ENCODE results near the gene PRSS3.
"Not testable (repeated sequence)": the region's sequence is repeated elsewhere in the genome, so short reads cannot be mapped to it uniquely, and the experiment has no call there.

PRSS3 gene

GRCh38 chr9:33786681-33787080, 8.7 kb upstream of the PRSS3 start:
- DNase-seq (ENCODE audit: low read depth in 2 of 2), result no peak

GRCh38 chr9:33787839-33788238, 7.5 kb upstream of the PRSS3 start:
- no peak for DNase-seq (ENCODE audit: low read depth in 2 of 2)

- DNase-seq (ENCODE audit: low read depth in 2 of 2), result not testable (repeated sequence)
Measured at GRCh38 chr9:33789429-33789828, 5.9 kb upstream of the PRSS3 start.

- DNase-seq (ENCODE audit: low read depth in 2 of 2), result no peak
Measured at GRCh38 chr9:33791117-33791516, 4.2 kb upstream of the PRSS3 start.

GRCh38 chr9:33793496-33793895, 1.9 kb upstream of the PRSS3 start:
- not testable (repeated sequence) for DNase-seq (ENCODE audit: low read depth in 2 of 2)

GRCh38 chr9:33794560-33794959, 801 bp upstream of the PRSS3 start:
- DNase-seq (ENCODE audit: low read depth in 2 of 2), result no peak

- no peak for DNase-seq (ENCODE audit: low read depth in 2 of 2)
Measured at GRCh38 chr9:33795819-33796218, 458 bp downstream of the PRSS3 start.

- not testable (repeated sequence) for DNase-seq (ENCODE audit: low read depth in 2 of 2)
Measured at GRCh38 chr9:33796679-33797078, 1.3 kb downstream of the PRSS3 start.

- no peak for DNase-seq (ENCODE audit: low read depth in 2 of 2)
Measured at GRCh38 chr9:33797837-33798236, 2.5 kb downstream of the PRSS3 start.

- DNase-seq (ENCODE audit: low read depth in 2 of 2), result no peak
Measured at GRCh38 chr9:33798545-33798944, 3.2 kb downstream of the PRSS3 start.

- DNase-seq (ENCODE audit: low read depth in 2 of 2), result no peak
Measured at GRCh38 chr9:33799928-33800704, 4.8 kb downstream of the PRSS3 start.

GRCh38 chr9:33800886-33801285, 5.5 kb downstream of the PRSS3 start:
- DNase-seq (ENCODE audit: low read depth in 2 of 2), result no peak

- not testable (repeated sequence) for DNase-seq (ENCODE audit: low read depth in 2 of 2)
Measured at GRCh38 chr9:33801943-33802500, 6.7 kb downstream of the PRSS3 start.

- DNase-seq (ENCODE audit: low read depth in 2 of 2), result not testable (repeated sequence)
Measured at GRCh38 chr9:33804196-33804595, 8.8 kb downstream of the PRSS3 start.

- not testable (repeated sequence) for DNase-seq (ENCODE audit: low read depth in 2 of 2)
Measured at GRCh38 chr9:33807156-33807555, 11.8 kb downstream of the PRSS3 start.

GRCh38 chr9:33808979-33809322, 13.6 kb downstream of the PRSS3 start:
- DNase-seq (ENCODE audit: low read depth in 2 of 2), result not testable (repeated sequence)

GRCh38 chr9:33809506-33809905, 14.1 kb downstream of the PRSS3 start:
- DNase-seq (ENCODE audit: low read depth in 2 of 2), result no peak

- DNase-seq (ENCODE audit: low read depth in 2 of 2), result peak in 1 of 2 donors; percentile 8
Measured at GRCh38 chr9:33813712-33814641, 18.6 kb downstream of the PRSS3 start.

- DNase-seq (ENCODE audit: low read depth in 2 of 2), result no peak
Measured at GRCh38 chr9:33815781-33816180, 20.4 kb downstream of the PRSS3 start.

GRCh38 chr9:33816327-33817252, 21.2 kb downstream of the PRSS3 start, which contains the start of gene UBE2R2:
Gene UBE2R2, plus strand, starts transcription at chr9:33817160. Its CDS starts 598 bp downstream, at chr9:33817758.
- DNase-seq (ENCODE audit: low read depth in 2 of 2), result peak; percentile 93 to 94

Measured in stimulated activated CD4-positive, alpha-beta T cell treated with anti-CD3 and anti-CD28 coated beads, Interleukin-1b, Interleukin-23, amount 100 ng/mL, for 4 hours (primary cell).